ENCODE results near the gene CDYL2.

Gene CDYL2

GRCh38 chr16:80812593-80812992, 8.2 kb upstream of the CDYL2 start:
- TF ChIP-seq, protein P1, sequence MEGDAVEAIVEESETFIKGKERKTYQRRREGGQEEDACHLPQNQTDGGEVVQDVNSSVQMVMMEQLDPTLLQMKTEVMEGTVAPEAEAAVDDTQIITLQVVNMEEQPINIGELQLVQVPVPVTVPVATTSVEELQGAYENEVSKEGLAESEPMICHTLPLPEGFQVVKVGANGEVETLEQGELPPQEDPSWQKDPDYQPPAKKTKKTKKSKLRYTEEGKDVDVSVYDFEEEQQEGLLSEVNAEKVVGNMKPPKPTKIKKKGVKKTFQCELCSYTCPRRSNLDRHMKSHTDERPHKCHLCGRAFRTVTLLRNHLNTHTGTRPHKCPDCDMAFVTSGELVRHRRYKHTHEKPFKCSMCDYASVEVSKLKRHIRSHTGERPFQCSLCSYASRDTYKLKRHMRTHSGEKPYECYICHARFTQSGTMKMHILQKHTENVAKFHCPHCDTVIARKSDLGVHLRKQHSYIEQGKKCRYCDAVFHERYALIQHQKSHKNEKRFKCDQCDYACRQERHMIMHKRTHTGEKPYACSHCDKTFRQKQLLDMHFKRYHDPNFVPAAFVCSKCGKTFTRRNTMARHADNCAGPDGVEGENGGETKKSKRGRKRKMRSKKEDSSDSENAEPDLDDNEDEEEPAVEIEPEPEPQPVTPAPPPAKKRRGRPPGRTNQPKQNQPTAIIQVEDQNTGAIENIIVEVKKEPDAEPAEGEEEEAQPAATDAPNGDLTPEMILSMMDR (IDR thresholded peaks at IDR 0.05; ENCODE audit: insufficient read depth, low read depth, low read length, missing control alignments): no peak
- H3K4me3 ChIP-seq (ENCODE audit: low read length): no peak overlapping the region

GRCh38 chr16:80809366-80809765, 5.0 kb upstream of the CDYL2 start:
- TF ChIP-seq, protein P1 (IDR thresholded peaks at IDR 0.05; ENCODE audit: insufficient read depth, low read depth, low read length, missing control alignments): no peak
- no peak for DNase-seq (ENCODE audit: low read depth)
- no peak overlapping the region for H3K4me3 ChIP-seq (ENCODE audit: low read length)

More at GRCh38 chr16:80812593-80812992, 8.2 kb upstream of the CDYL2 start:
- DNase-seq (ENCODE audit: low read depth): no peak

- DNase-seq (ENCODE audit: low read depth): no peak
- TF ChIP-seq, protein P1 (IDR thresholded peaks at IDR 0.05; ENCODE audit: insufficient read depth, low read depth, low read length, missing control alignments): no peak
- H3K4me3 ChIP-seq (ENCODE audit: low read length): no peak overlapping the region
These were observed 3.5 kb upstream of the CDYL2 start for GRCh38 chr16:80807906-80808305.

DNA sequence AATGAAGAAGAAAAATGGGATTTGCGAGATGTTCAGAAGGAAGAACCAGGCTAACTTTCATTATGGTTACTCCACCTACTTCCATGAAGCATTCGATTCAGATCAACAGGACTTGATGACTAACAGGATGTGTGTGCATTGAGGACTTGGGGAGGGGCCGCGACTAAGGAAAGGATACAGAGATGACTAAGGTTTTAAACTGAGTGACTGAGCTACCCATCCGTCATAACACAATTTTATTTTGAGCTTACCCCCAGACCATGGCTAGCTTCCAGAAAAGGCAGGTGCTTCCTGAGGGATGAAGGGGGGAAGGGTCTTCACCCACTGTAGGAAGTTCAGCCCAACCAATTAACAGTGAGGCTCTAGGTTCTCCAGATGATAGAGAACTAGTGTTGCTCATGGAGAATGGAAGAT, 2.5 kb upstream of the CDYL2 start:
- DNase-seq (ENCODE audit: low read depth): peak; percentile 86

GRCh38 chr16:80806289-80806688, 1.9 kb upstream of the CDYL2 start:
- no peak for DNase-seq (ENCODE audit: low read depth)
- H3K4me3 ChIP-seq (ENCODE audit: low read length): no peak overlapping the region
- TF ChIP-seq, protein P1 (IDR thresholded peaks at IDR 0.05; ENCODE audit: insufficient read depth, low read depth, low read length, missing control alignments): no peak

More for the DNA sequence above, 2.5 kb upstream of the CDYL2 start:
- H3K4me3 ChIP-seq (ENCODE audit: low read length): no peak overlapping the region
- TF ChIP-seq, protein P1 (IDR thresholded peaks at IDR 0.05; ENCODE audit: insufficient read depth, low read depth, low read length, missing control alignments): no peak

- peak overlapping the region; percentile 50 for H3K4me3 ChIP-seq (ENCODE audit: low read length)
- DNase-seq (ENCODE audit: low read depth): peak; percentile 47
- TF ChIP-seq, protein P1 (IDR thresholded peaks at IDR 0.05; ENCODE audit: insufficient read depth, low read depth, low read length, missing control alignments): no peak
These were observed 307 bp downstream of the CDYL2 start for GRCh38 chr16:80804056-80804525.

DNA sequence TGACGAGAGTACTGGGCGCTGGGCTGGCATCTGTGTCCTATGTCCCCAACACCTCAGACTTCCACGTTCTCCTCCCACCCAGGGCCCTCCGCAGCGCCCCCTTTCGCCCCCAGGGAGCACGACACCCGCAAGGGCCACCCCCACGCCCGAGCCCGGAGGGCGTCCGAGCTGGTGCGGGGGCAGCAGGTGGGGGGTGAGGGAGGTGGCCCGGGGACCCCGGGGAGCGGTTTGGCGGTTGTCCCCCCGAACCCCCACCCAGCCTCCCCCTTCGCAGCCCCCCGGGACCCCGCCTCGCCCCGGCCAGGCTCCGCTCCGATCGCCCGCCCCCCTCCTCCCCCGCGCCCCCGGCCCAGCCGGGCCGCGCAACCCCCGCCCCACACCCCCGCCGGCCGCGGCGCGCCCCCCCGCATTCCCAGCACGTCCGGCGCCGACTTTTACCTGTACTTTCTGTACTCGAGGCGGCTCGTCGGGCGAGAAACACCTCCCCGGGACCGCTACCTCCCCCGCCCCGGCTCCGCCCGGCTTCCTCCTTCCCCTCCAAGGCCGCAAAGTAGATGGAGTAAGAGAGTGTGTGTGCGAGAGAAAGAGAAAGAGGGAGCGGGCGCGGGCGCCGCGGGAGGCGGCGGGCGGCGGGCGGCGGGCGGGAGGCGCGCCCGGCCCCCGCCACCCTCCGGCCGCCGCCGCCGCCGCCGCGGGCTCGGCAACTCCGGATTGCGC, 901 bp downstream of the CDYL2 start:
- peak; percentile 14 for DNase-seq (ENCODE audit: low read depth)
- TF ChIP-seq, protein P1 (IDR thresholded peaks at IDR 0.05; ENCODE audit: insufficient read depth, low read depth, low read length, missing control alignments): peak; percentile 22
- peak overlapping the region; percentile 32 for H3K4me3 ChIP-seq (ENCODE audit: low read length)
